ENCODE data around the gene COL1A1.

GRCh38 chr17:50187751-50188530, 13.5 kb downstream of the COL1A1 start:
- TF ChIP-seq EZH2 (IDR thresholded peaks at IDR 0.05) (no peak), POLR2AphosphoS5 (IDR thresholded peaks at IDR 0.05; ENCODE audit: borderline replicate concordance, low read depth, low read length) (no peak)
